ENCODE data around the gene NFIA. TPM values are rescaled to one million over a fixed set of nuclear protein-coding genes. Genes with fewer than 3 reads are reported as not detected.

The NFIA gene
- total and polyA plus RNA-seq, 9 of the 15 experiments (the other 6 are each of a cell fraction or from before 2014, with no cell fraction given), result 5.3 to 24.9 (median 9.8) TPM

DNA sequence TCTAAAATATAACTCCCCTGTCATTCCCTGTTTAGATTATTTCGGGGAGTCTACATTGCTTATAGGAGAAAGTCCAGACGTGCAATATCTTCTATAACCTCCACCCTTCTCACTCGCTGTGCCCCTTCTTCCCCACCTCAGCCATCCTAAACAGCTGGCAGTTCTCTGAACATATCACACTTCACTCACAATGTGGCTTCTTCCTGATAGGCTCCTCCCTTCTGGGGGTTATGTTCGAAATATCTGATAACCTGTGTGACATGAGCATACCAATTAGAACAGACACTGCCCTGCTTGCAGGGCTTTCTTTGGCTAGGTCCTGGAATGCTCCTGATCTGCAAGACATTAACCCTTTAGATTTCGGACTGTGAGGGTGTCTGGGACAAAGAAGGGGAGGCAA, 274.6 kb downstream of the NFIA start:
- in situ Hi-C loops (cut with MboI) (no loop called here), intact Hi-C loops (cut with micrococcal nuclease) (no loop called here)
- no peak overlapping the region for H3K27ac ChIP-seq (ENCODE audit: extremely low read depth, low read depth, low read length)
- peaks cover 4 to 5% of the 10 kb centered on the region in 2 experiments; a peak in 3 of 5 replicates for H3K4me1 ChIP-seq (replicated peaks in 1 of 2; ENCODE audit: control insufficient read depth in 2 of 2, insufficient read depth in 2 of 2, low read length in 2 of 2)
- no peaks in the 10 kb centered on the region for H4K20me1 ChIP-seq (replicated peaks; ENCODE audit: control insufficient read depth, insufficient read depth, low read length)
- H3K9ac ChIP-seq (ENCODE audit: insufficient read depth in 1 of 2, low read depth in 2 of 2, low read length in 2 of 2), result no peak overlapping the region
- no peaks in the 10 kb centered on the region for H3K79me2 ChIP-seq (ENCODE audit: control insufficient read depth, insufficient read depth, low read length)
- peaks cover 67% of the 10 kb centered on the region; the same call in 2 of the 3 replicates for H3K36me3 ChIP-seq (ENCODE audit: control insufficient read depth, insufficient read depth, low read length)
- CTCF ChIA-PET (ENCODE audit: low intra/inter-chr PET ratio), result no interaction called here
- WGBS (ENCODE audit: insufficient coverage, low coverage, missing lambda C conversion rate), result 35% methylated on average over 5 of the region's 5 CpGs
- DNase-seq (ENCODE audit: extremely low read depth in 1 of 4, low spot score in 3 of 4) (peak; percentile 15 to 41 (median 28)), FAIRE-seq (peak; percentile 51), ATAC-seq (peak; percentile 85)
- peak; percentile 28; the same call in 1 of the 2 replicates for TF ChIP-seq CBFA2T2 (conservative IDR thresholded peaks at IDR 0.05)
- TF ChIP-seq CBFA2T3 (IDR thresholded peaks at IDR 0.05), result peak; percentile 51
- no peak for TF ChIP-seq NONO (IDR thresholded peaks at IDR 0.05; ENCODE audit: low read depth in 2 of 2, low read length in 1 of 2)
- TF ChIP-seq, protein P1, sequence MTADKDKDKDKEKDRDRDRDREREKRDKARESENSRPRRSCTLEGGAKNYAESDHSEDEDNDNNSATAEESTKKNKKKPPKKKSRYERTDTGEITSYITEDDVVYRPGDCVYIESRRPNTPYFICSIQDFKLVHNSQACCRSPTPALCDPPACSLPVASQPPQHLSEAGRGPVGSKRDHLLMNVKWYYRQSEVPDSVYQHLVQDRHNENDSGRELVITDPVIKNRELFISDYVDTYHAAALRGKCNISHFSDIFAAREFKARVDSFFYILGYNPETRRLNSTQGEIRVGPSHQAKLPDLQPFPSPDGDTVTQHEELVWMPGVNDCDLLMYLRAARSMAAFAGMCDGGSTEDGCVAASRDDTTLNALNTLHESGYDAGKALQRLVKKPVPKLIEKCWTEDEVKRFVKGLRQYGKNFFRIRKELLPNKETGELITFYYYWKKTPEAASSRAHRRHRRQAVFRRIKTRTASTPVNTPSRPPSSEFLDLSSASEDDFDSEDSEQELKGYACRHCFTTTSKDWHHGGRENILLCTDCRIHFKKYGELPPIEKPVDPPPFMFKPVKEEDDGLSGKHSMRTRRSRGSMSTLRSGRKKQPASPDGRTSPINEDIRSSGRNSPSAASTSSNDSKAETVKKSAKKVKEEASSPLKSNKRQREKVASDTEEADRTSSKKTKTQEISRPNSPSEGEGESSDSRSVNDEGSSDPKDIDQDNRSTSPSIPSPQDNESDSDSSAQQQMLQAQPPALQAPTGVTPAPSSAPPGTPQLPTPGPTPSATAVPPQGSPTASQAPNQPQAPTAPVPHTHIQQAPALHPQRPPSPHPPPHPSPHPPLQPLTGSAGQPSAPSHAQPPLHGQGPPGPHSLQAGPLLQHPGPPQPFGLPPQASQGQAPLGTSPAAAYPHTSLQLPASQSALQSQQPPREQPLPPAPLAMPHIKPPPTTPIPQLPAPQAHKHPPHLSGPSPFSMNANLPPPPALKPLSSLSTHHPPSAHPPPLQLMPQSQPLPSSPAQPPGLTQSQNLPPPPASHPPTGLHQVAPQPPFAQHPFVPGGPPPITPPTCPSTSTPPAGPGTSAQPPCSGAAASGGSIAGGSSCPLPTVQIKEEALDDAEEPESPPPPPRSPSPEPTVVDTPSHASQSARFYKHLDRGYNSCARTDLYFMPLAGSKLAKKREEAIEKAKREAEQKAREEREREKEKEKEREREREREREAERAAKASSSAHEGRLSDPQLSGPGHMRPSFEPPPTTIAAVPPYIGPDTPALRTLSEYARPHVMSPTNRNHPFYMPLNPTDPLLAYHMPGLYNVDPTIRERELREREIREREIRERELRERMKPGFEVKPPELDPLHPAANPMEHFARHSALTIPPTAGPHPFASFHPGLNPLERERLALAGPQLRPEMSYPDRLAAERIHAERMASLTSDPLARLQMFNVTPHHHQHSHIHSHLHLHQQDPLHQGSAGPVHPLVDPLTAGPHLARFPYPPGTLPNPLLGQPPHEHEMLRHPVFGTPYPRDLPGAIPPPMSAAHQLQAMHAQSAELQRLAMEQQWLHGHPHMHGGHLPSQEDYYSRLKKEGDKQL (CRISPR knock-in tag; IDR thresholded peaks at IDR 0.05; ENCODE audit: borderline replicate concordance), result no peak
- TF ChIP-seq HSF4 (CRISPR knock-in tag; IDR thresholded peaks at IDR 0.05; ENCODE audit: borderline replicate concordance), result no peak
- no peak for TF ChIP-seq DDX20 (tag; IDR thresholded peaks at IDR 0.05; ENCODE audit: low read depth)
- TF ChIP-seq ZNF253 (CRISPR knock-in tag; conservative IDR thresholded peaks at IDR 0.05), result no peak
- TF ChIP-seq ARID1B (IDR thresholded peaks at IDR 0.05), result 0 out of 2 replicates have a peak, but pooled peaks have one; percentile 9
- TF ChIP-seq FOSL1 (tag; conservative IDR thresholded peaks at IDR 0.05), result no peak
- TF ChIP-seq, protein P2, sequence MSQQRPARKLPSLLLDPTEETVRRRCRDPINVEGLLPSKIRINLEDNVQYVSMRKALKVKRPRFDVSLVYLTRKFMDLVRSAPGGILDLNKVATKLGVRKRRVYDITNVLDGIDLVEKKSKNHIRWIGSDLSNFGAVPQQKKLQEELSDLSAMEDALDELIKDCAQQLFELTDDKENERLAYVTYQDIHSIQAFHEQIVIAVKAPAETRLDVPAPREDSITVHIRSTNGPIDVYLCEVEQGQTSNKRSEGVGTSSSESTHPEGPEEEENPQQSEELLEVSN (IDR thresholded peaks at IDR 0.05; ENCODE audit: borderline replicate concordance in 1 of 2, extremely low read depth in 1 of 2, insufficient read depth in 1 of 2, insufficient read length in 1 of 2, low read depth in 1 of 2, low read length in 1 of 2, poor library complexity in 1 of 2, severe bottlenecking in 1 of 2), result no peak
- TF ChIP-seq CHD4 (IDR thresholded peaks at IDR 0.05; ENCODE audit: insufficient read depth, insufficient replicate concordance, low read depth, low read length, poor library complexity, severe bottlenecking), result no peak
- no peak for TF ChIP-seq GABPB2 (CRISPR knock-in tag; conservative IDR thresholded peaks at IDR 0.05)
- no peak for TF ChIP-seq ZNF76 (CRISPR knock-in tag; IDR thresholded peaks at IDR 0.05; ENCODE audit: borderline replicate concordance)
- no peak for TF ChIP-seq HDAC3 (IDR thresholded peaks at IDR 0.05; ENCODE audit: borderline replicate concordance, partially characterized antibody)
- no peak for TF ChIP-seq PML (IDR thresholded peaks at IDR 0.05; ENCODE audit: low read length)
- POLR2A ChIA-PET, result no interaction called here
- no peaks in the 10 kb centered on the region for H3K9me3 ChIP-seq (replicated peaks; ENCODE audit: control insufficient read depth, insufficient read depth, low read depth, low read length)
- no peaks in the 10 kb centered on the region for H3K9me1 ChIP-seq (ENCODE audit: control insufficient read depth, insufficient read depth, low read length)
- H3K4me2 ChIP-seq (ENCODE audit: insufficient read depth, low read length), result no peak overlapping the region
- no peak overlapping the region for H3K4me3 ChIP-seq
- H2AFZ ChIP-seq (ENCODE audit: low read depth, low read length), result no peak overlapping the region
- H3K27me3 ChIP-seq (ENCODE audit: control insufficient read depth in 2 of 2, insufficient read depth in 2 of 2, low read length in 2 of 2), result no peaks in the 10 kb centered on the region
- BruUV-seq (replicated peaks), result no TSS peak
